ENCODE results near the gene USP49.
"Not testable (repeated sequence)": the region's sequence is repeated elsewhere in the genome, so short reads cannot be mapped to it uniquely, and the experiment has no call there.

USP49 gene

DNA sequence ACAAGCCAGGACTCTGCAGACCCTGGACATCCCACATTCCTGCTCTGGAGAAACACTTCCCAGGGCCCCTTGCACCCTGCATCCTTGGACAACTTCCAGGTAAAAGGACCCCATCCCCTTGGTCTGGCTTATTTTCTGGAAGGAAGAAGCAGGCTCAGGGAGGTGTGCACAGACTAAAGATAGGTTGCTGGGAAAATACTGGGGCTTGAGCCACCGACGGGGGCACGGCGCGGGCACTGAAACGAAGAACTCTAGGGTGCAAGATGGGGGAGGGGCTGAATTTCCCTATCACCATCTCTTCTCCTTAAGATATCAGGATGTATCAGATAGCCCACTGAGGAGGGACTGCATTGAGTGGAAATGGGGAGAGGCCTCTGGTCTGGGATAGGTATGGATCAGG, 116.3 kb downstream of the USP49 start:
- DNase-seq, result no peak

DNA sequence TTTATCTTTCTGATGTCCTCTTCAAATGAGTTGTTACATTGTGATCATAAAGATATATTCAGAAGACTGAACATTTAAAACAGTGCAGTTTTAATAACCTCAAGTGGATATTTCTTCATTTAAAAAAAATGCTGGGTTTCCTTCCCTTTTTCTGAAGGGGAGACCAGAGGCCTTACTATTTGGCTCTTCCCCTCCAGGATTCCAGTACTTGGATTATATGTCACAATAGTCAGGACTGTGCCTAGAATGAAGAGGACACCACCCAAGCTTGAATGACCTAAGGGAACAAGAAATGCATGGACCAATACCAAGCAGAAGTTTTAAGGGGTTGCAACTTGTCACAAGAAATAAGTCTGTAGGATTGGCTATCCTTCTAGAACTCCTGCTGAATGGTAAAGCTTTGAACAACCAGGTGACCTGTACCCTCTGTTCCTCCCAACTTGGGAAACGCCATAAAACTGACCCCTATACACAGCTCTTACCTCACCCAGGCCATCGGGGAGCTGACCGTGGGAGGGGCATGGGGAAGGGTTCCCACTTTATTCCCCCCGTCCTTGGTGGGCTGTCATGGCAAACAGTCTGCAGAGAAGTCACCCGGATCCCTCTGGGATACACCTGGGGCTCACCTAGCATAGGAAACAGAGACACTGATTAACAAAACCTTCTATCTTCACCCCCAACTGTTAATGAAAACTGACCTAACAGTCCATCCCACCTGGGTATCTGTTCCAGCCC, 117.5 kb downstream of the USP49 start:
- DNase-seq, result no peak

DNA sequence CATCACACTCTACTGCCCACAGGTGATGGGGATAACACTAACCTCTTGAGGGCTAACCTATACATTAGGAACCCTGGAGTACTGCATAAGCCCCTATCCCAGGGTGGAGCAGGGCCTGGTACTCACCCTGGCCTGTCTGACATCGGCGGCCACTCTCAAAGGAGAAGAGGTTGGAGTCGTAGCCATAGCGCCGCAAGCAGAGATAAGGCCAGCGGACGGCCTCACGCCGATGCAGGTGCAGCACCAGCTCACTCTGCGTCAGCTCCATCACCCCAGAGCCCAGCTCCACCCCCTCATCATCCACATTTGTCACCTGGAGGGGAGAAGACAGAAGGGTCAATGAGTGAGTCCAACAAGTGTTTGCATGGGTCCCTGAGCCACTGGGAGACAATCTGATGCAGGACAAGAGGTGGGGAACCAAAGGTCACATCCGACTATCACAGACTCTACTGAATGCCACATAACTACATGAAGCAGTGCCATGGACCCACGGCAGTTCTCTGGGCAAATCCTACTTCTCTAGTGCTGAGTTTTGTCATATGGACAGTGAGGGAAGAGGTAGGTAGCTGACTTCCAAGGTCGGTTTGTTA, 119.8 kb downstream of the USP49 start:
- DNase-seq, result no peak

DNA sequence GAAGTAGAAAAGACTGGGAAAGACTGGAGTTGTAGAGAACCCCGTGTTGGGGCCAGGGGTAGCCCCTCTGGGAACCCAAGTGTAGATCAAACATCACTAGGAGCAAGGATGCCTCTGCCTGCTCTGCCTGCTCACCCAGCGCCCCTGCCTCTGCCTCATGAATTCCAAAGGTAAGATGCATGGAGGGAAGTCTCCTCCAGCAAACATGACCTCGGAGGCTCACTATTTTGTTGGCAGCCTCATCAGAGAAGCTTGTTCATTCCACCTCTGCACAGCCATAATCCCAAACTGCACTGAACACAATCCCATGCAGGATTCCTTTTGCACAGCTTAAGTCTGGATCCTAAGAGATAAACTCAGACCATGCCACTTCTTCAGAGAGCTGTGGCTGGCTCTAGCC, 120.3 kb downstream of the USP49 start:
- no peak for DNase-seq

- DNase-seq, result no peak
These were observed 123.9 kb downstream of the USP49 start for GRCh38 chr6:41771058-41771983.

GRCh38 chr6:41770381-41771057, 124.7 kb downstream of the USP49 start:
- DNase-seq, result no peak

GRCh38 chr6:41769376-41769775, 125.8 kb downstream of the USP49 start:
- DNase-seq, result no peak

DNA sequence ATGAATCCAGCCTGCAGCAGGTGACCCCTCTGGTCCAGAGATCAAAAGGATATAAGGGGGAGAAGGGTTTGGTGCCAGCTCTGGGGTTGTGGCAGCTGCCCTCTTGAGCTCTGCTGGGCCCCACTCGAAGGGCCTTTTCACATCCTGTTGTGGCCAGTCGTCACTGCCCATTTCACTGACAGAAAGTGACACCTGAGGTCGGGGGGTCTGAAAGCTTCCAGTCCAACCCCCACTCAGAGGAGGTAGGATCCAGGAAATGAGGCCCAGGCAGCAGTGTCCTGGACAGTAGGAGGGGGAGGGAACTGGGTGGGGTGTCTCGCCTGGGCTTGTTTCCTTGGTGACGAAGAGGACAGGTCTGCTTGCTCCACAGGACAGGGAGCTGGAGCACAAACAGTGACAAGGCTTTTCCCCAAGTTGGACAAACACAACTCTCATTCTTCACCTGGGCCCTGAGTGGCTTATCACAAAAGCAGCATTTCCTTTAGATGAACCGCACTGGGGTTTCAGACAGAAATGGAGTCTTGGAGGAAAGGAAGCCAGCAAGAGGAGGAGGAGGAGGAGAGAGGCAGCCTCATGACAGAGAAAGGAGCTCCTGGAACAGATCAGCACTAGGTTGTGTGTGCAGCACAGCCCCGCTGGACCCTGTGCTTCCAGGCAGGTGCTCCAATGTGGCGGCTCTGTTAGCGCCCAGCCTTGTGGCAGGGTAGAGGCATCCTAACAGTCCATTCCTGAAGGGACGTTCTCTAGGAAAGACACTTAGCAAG, 126.4 kb downstream of the USP49 start:
- no peak for DNase-seq

DNA sequence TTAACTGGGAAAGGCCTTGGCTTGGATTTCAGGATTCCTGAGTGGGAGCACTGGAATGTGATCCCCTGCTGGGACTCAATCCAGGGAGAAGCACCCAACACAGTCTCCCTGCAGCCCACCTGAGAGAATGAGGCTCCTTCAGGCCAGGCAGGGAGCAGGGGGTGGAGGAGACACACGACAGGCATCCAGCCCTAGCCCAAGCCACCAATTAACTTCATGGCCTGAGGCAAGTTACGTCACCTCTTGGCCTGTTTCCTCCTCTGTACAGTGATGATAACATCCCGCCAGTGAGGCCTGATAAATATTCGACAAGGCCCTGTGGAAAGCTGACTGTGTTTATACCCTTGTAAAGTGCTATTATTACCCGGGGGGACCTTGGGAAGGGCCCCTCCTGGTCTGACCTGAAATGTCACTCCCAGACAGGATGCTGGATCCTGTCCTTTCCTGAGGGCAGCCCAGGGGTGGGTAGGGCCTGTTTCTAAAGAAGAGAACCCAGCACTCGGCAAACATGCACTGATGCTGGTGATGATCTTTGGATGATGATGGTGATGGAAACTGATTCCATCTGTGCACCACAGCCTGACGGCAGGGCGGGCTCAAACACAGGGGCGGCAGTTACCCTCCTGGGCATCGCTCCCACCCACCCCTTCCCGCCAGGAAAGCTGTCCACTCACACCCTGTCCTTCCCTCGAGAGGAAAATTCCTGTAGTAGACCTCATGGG, 127.9 kb downstream of the USP49 start:
- no peak for DNase-seq

DNA sequence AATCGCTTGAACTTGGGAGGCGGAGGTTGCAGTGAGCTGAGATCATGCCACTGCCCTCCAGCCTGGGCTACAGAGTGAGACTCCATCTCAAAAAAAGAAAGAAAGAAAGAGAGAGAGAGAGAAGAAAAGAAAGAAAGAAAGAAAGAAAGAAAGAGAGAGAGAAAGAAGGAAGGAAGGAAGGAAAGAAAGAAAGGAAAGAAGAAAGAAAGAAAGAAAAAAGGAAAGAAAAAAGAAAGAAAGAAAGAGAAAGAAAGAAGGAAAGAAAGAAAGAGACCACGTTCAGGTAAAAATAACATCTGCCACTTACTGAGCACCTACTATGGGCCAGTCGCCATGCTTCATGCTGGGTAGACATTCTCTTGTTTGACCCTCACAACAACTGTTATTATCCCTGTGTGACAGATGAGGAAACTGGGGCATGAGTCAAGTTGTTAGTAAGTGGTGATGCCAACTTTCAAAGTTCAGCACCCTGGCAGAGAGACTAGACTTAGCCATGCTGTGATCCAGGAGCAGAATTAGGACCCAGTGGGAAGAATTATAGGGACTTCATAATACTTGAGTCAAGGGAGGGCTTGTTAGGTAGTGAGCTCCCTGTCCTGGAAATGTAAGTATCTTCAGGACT, 129.0 kb downstream of the USP49 start:
- DNase-seq, result not testable (repeated sequence)

DNA sequence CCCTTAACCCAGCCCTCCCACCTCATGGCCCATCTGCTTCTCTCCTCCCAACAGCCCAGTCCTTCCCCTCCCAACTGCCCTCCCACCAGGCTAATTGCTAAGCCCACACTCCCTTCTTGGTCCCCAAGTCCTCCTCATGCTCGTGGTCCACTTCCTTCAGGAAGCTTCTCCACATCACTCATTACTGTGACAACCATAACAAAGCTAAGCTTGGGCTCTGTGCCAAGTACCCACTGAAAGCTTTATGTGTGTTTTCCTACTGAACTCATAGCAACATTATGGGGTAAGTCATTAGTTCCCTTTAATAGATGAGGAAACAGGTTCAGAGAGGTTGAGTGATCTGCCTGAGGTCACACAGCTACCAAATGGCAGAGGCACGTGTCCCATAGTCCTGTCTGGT, 131.7 kb downstream of the USP49 start:
- no peak for DNase-seq

- no peak for DNase-seq
These were observed 135.1 kb downstream of the USP49 start for GRCh38 chr6:41759905-41760579.

GRCh38 chr6:41759106-41759904, 135.9 kb downstream of the USP49 start:
- no peak for DNase-seq

GRCh38 chr6:41758641-41759035, 136.5 kb downstream of the USP49 start:
- DNase-seq, result no peak

GRCh38 chr6:41757931-41758640, 137.1 kb downstream of the USP49 start:
- no peak for DNase-seq

DNA sequence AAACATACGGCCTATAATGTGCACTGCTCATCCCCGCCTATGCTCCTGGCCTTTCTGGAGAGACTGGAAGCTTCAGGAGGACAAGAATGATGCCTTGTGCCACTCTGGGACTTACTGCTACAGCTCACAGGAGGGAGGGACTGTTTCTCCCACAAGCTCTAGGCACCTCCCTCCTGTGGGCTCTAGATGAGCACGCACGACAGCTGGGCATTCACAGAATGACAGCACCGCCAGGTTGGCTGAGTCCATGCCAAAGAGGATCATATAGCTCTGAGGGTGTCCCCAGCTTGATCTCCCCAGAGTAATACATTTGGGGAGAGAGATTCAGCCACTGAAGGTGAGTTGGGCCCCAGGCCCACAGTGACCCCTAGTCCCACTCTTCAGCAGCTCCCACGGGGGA, 137.9 kb downstream of the USP49 start:
- no peak for DNase-seq

DNA sequence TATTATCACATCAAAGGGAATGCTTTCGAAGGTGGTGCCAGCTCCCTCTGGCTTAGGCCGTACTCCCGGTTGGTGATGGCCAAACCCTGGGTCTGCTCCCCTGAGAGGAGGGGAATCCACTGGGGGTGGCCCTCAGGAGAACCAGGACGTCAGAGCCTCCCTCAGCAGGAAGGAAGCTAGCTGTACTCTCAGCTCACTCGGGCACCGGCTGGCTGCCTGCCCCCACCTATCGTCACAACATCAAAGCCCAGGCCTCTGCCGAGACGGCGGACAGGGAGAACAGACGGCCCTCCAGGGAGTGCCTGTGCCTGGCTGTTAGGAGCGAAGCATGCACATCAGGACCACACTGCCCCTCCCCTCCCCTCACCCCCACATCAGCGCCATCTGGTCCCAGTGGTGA, 138.8 kb downstream of the USP49 start:
- no peak for DNase-seq

DNA sequence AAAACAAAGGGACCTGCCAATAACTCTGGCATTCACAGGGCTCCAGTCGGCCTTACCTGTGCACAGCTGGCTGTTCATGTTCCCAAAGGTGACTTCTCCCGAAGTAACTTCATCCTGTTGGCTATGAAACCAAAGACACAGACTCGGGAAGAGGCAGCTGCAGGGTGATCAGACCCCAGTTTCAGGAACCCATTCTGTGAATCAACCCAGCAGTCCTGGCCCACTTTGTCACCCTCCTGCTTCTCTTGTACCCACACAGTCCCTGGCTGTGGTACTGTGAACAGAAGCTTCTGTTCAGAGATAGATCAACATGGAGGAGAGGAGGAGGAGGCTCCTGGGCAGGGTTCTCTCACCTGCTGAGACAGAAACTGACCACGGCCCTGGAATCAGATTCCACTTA, 139.3 kb downstream of the USP49 start:
- DNase-seq, result no peak

- DNase-seq, result no peak
These were observed 144.8 kb downstream of the USP49 start for GRCh38 chr6:41750374-41750773.
